Activated T-cell treated with anti-CD3 and anti-CD28 coated beads, Interleukin-2, amount 50 U/mL, for 24 hours (primary cell): ENCODE measurements around the gene SLC16A1.
"Not testable (repeated sequence)": the region's sequence is repeated elsewhere in the genome, so short reads cannot be mapped to it uniquely, and the experiment has no call there.

Experiments
- DNase-seq: peaks from one replicate; pipeline ENCODE4 v3.0.0-alpha.2; 2020
- H3K27ac Mint-ChIP-seq: 2 replicates; pipeline ENCODE4 v1.8.0; 2020; ENCODE audit warnings: mild to moderate bottlenecking, mixed read lengths
- H3K27me3 Mint-ChIP-seq: 2 replicates; pipeline ENCODE4 v1.8.0; 2020; ENCODE audit warnings: mixed read lengths
- H3K36me3 Mint-ChIP-seq: 2 replicates; pipeline ENCODE4 v1.8.0; 2020; ENCODE audit warnings: low read depth, mixed read lengths
- H3K4me1 Mint-ChIP-seq: 2 replicates; pipeline ENCODE4 v1.8.0; 2020; ENCODE audit warnings: low read depth, mixed read lengths
- H3K4me3 Mint-ChIP-seq: 2 replicates; pipeline ENCODE4 v1.8.0; 2020; ENCODE audit warnings: mild to moderate bottlenecking, moderate library complexity, mixed read lengths
- H3K9me3 Mint-ChIP-seq: 2 replicates; pipeline ENCODE4 v1.8.0; 2020; ENCODE audit warnings: mixed read lengths

The SLC16A1 gene

GRCh38 chr1:112982853-112983536 is 27.0 kb upstream of the SLC16A1 start:
- Mint-ChIP-seq H3K36me3 (peaks cover 15% of the 10 kb centered on the region), H3K4me3 (no peak overlapping the region), H3K4me1 (peaks cover 2% of the 10 kb centered on the region), H3K27ac (no peak overlapping the region), H3K27me3 (no peaks in the 10 kb centered on the region), H3K9me3 (no peaks in the 10 kb centered on the region)
- DNase-seq, result no peak

- DNase-seq, result no peak
- H3K27me3 Mint-ChIP-seq, result no peaks in the 10 kb centered on the region
- H3K27ac Mint-ChIP-seq, result no peak overlapping the region
- H3K36me3 Mint-ChIP-seq, result peaks cover 15% of the 10 kb centered on the region
- H3K9me3 Mint-ChIP-seq, result no peaks in the 10 kb centered on the region
- H3K4me1 Mint-ChIP-seq, result peaks cover 2% of the 10 kb centered on the region
- H3K4me3 Mint-ChIP-seq, result no peak overlapping the region
Measured at GRCh38 chr1:112982328-112982727, 26.3 kb upstream of the SLC16A1 start.

GRCh38 chr1:112981834-112982233 is 25.8 kb upstream of the SLC16A1 start:
- H3K4me1 Mint-ChIP-seq, DNase-seq, H3K4me3 Mint-ChIP-seq, H3K27ac Mint-ChIP-seq, H3K27me3 Mint-ChIP-seq, H3K9me3 Mint-ChIP-seq: not testable (repeated sequence)
- peaks cover 15% of the 10 kb centered on the region for H3K36me3 Mint-ChIP-seq

- DNase-seq, result no peak
- peaks cover 15% of the 10 kb centered on the region for H3K36me3 Mint-ChIP-seq
- no peak overlapping the region for H3K27ac Mint-ChIP-seq
- no peaks in the 10 kb centered on the region for H3K27me3 Mint-ChIP-seq
- no peak overlapping the region for H3K4me3 Mint-ChIP-seq
- H3K9me3 Mint-ChIP-seq, result no peaks in the 10 kb centered on the region
- peaks cover 2% of the 10 kb centered on the region for H3K4me1 Mint-ChIP-seq
Measured at GRCh38 chr1:112981426-112981825, 25.4 kb upstream of the SLC16A1 start.

- Mint-ChIP-seq H3K36me3 (peaks cover 51% of the 10 kb centered on the region), H3K9me3 (no peaks in the 10 kb centered on the region), H3K4me1 (no peaks in the 10 kb centered on the region), H3K4me3 (no peak overlapping the region), H3K27ac (no peak overlapping the region), H3K27me3 (no peaks in the 10 kb centered on the region)
- DNase-seq, result no peak
Measured at GRCh38 chr1:112975336-112975735, 19.3 kb upstream of the SLC16A1 start.

GRCh38 chr1:112974646-112975045 is 18.6 kb upstream of the SLC16A1 start:
- Mint-ChIP-seq H3K27me3 (no peaks in the 10 kb centered on the region), H3K36me3 (peaks cover 58% of the 10 kb centered on the region), H3K27ac (no peak overlapping the region), H3K4me3 (no peak overlapping the region), H3K4me1 (no peaks in the 10 kb centered on the region), H3K9me3 (no peaks in the 10 kb centered on the region)
- DNase-seq, result no peak

- H3K27me3 Mint-ChIP-seq, result no peaks in the 10 kb centered on the region
- no peaks in the 10 kb centered on the region for H3K9me3 Mint-ChIP-seq
- no peak overlapping the region for H3K4me3 Mint-ChIP-seq
- H3K36me3 Mint-ChIP-seq, result peaks cover 64% of the 10 kb centered on the region
- H3K4me1 Mint-ChIP-seq, result no peaks in the 10 kb centered on the region
- DNase-seq, result no peak
- no peak overlapping the region for H3K27ac Mint-ChIP-seq
Measured at GRCh38 chr1:112973788-112974187, 17.8 kb upstream of the SLC16A1 start.

GRCh38 chr1:112971006-112971405 is 15.0 kb upstream of the SLC16A1 start:
- DNase-seq, result no peak
- no peak overlapping the region for H3K4me3 Mint-ChIP-seq
- peaks cover 83% of the 10 kb centered on the region for H3K36me3 Mint-ChIP-seq
- no peaks in the 10 kb centered on the region for H3K4me1 Mint-ChIP-seq
- no peak overlapping the region for H3K27ac Mint-ChIP-seq
- no peaks in the 10 kb centered on the region for H3K9me3 Mint-ChIP-seq
- no peaks in the 10 kb centered on the region for H3K27me3 Mint-ChIP-seq

GRCh38 chr1:112964347-112964746 is 8.4 kb upstream of the SLC16A1 start:
- Mint-ChIP-seq H3K27me3 (no peaks in the 10 kb centered on the region), H3K4me3 (no peak overlapping the region), H3K4me1 (peaks cover 32% of the 10 kb centered on the region), H3K27ac (no peak overlapping the region), H3K9me3 (no peaks in the 10 kb centered on the region), H3K36me3 (peaks cover 87% of the 10 kb centered on the region)
- no peak for DNase-seq

GRCh38 chr1:112961072-112961471 is 5.1 kb upstream of the SLC16A1 start:
- Mint-ChIP-seq H3K36me3 (peaks cover 85% of the 10 kb centered on the region), H3K4me1 (peaks cover 46% of the 10 kb centered on the region), H3K27ac (no peak overlapping the region), H3K4me3 (no peak overlapping the region), H3K27me3 (no peaks in the 10 kb centered on the region), H3K9me3 (no peaks in the 10 kb centered on the region)
- no peak for DNase-seq

GRCh38 chr1:112960384-112960783 is 4.4 kb upstream of the SLC16A1 start:
- Mint-ChIP-seq H3K36me3 (peaks cover 84% of the 10 kb centered on the region), H3K9me3 (no peaks in the 10 kb centered on the region), H3K27me3 (no peaks in the 10 kb centered on the region), H3K4me3 (peak overlapping the region; percentile 1), H3K4me1 (peaks cover 46% of the 10 kb centered on the region), H3K27ac (no peak overlapping the region)
- DNase-seq, result no peak

- not testable (repeated sequence) for H3K27me3 Mint-ChIP-seq, H3K9me3 Mint-ChIP-seq, DNase-seq
- H3K36me3 Mint-ChIP-seq, result peaks cover 91% of the 10 kb centered on the region
- H3K4me1 Mint-ChIP-seq, result peaks cover 61% of the 10 kb centered on the region
- peak overlapping the region; percentile 98 for H3K27ac Mint-ChIP-seq
- peak overlapping the region; percentile 96 for H3K4me3 Mint-ChIP-seq
Measured at GRCh38 chr1:112958236-112958635, 2.2 kb upstream of the SLC16A1 start.

- H3K9me3 Mint-ChIP-seq, result no peaks in the 10 kb centered on the region
- peak overlapping the region; percentile 96 for H3K4me3 Mint-ChIP-seq
- DNase-seq, result peak; percentile 63
- peaks cover 62% of the 10 kb centered on the region for H3K4me1 Mint-ChIP-seq
- peak overlapping the region; percentile 98 for H3K27ac Mint-ChIP-seq
- no peaks in the 10 kb centered on the region for H3K27me3 Mint-ChIP-seq
- peaks cover 90% of the 10 kb centered on the region for H3K36me3 Mint-ChIP-seq
Measured at GRCh38 chr1:112957133-112957812, 1.3 kb upstream of the SLC16A1 start.

- Mint-ChIP-seq H3K9me3 (no peaks in the 10 kb centered on the region), H3K27me3 (no peaks in the 10 kb centered on the region), H3K36me3 (peaks cover 91% of the 10 kb centered on the region), H3K4me1 (peaks cover 62% of the 10 kb centered on the region), H3K4me3 (peak overlapping the region; percentile 96), H3K27ac (peak overlapping the region; percentile 98)
- no peak for DNase-seq
Measured at GRCh38 chr1:112956544-112957132, 642 bp upstream of the SLC16A1 start.
